Lung microvascular endothelial cell (primary cell): ENCODE data around the gene CRACR2B. TPM values are rescaled to one million over a fixed set of nuclear protein-coding genes. Genes with fewer than 3 reads are reported as not detected.
A peak's percentile ranks its signal among the peaks of the same experiment; 100 is the strongest.

Source experiments
- DNase-seq, 2 donors: peaks; one replicate each; pipeline versions ENCODE4 v3.0.0 to v3.0.0-alpha.2; 2010; ENCODE audit warnings: low read depth in 2 of 2
- total RNA-seq: library from RNA; depleted of rRNA; stranded (reverse); fragments of >200 nt; gene quantifications from 2 replicates; pipeline ENCODE4 v1.2.1, GENCODE V29; 2014

CRACR2B gene
- total RNA-seq, 1 donor from 2014 or later, result 15.9 TPM

DNA sequence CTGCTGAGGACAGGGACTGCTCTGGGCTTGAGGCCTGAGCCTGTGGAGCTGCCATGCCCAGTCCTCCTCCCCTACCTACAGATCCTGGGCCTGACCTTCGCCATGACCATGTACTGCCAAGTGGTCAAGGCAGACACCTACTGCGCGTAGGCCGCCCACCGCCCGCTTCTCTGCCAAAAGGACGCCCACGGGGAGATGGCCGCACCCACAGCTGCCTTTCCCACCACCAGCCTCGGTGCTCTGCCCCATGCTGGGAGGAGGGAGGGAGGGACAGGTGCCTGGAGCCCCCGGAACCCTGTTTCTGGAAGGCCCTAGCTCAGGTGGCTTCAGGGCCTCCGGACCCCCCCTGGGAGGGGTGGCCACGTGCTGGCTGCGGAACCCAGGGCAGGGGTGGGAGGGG is 38.8 kb downstream of the CRACR2B start:
- no peak for DNase-seq

DNA sequence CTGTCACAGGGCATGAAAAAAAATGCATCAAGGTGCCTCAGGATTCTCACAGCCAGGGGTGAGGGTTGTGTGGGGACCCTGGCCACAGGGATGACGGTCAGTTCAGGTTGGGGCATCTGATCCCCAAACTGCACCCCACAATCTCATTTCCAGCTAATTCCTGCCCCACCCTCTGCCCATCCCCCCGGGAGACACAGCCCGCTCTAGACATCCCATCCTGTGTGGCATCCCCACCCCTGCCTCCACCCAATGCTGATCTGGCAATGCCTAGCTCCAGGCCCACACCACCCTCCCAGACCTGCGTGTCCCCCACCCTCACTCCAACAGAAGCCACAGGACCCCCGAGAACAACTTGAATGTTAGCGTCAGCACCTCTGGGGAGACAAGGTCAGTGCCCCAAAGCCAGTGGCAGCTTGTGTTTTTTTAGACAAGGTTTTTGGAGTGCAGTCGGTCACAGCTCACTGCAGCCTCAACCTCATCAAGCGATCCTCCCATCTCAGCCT is 40.2 kb downstream of the CRACR2B start:
- DNase-seq, result no peak

DNA sequence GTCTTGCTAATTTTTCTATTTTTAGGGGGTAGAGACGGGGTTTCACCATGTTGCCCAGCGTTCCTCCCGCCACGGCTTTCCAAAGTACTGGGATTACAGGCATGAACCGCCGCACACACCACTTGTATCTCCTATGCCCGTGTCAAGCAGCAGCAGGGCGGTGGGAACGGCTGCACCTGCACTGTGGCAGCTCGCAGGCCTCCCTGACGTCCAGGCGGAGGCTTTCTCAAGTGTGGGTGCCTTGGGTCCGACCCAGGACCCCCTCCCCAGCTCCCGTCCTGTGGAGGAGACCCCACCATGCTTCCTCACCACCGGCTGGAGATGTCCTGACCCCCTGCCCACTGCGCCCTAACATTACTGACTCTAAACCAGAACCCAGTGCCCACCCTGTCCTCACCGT is 40.7 kb downstream of the CRACR2B start:
- no peak for DNase-seq

- DNase-seq, result no peak
Observed at GRCh38 chr11:868802-869201, 41.1 kb downstream of the CRACR2B start.

- no peak for DNase-seq
Observed at GRCh38 chr11:869399-870126, 41.8 kb downstream of the CRACR2B start.

- peak in 1 of 2 donors; percentile 24 for DNase-seq
Observed at GRCh38 chr11:870127-870413, 42.4 kb downstream of the CRACR2B start.

GRCh38 chr11:870418-870817 is 42.7 kb downstream of the CRACR2B start:
- DNase-seq, result no peak

DNA sequence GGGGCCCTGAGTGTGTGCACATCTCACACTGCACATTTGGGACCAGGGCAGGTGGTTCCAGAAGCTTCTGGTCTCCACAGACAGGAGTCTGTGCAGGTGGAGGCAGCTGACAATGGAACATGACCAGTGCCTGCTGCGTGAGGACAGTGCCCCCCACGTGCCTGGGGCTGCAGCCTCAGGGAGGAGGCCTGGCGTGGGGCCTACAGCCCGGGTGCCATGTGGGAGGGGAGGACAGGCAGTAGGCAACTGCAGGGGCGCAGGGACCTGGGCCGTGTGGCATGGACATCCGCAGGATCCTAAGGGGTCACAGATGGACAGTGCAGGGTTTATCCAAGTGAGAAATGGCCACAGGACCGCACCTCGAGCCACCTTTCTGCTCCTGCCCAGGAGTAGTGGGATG is 43.8 kb downstream of the CRACR2B start:
- DNase-seq, result no peak

- DNase-seq, result no peak
Observed at GRCh38 chr11:872799-873198, 45.1 kb downstream of the CRACR2B start.

DNA sequence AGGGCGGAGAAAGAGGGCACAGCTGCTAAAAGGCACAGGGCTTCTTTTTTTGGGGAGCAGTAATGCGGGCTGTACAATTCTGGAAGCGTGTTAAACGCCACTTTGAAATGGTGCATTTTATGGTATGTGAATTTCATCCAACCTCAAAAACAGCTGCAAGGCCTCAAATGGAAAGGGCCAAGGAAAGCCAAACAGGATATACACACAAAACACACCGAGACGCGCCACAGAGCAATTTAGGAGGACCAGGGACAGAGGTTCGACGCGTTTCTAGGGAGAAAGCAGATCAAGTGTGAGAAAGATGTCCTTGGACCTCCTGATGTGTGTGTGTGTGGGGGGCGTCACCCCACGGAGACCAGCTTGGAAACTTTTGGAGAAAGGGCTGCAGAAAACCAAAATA is 46.0 kb downstream of the CRACR2B start:
- DNase-seq, result no peak

DNA sequence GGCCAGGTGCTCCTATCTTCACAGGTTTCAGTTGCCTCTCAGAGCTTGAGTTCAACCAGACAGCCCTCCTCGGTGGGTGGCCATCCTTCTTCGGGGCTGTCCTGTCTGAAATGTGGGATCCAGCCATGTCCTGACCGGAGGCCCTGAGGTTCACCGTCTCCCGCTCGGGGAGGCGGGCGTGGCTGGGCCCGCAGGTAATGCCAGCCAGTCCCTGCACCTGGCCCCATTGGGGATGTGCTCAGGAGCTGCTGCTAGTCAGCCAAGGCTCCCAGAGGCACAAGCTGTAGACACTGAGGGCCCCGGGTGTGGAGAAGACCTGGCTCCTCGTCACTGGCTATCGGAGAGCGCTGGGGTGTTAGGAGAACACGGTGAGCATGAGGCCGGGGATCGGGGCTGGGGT is 47.5 kb downstream of the CRACR2B start:
- DNase-seq, result no peak

GRCh38 chr11:875769-876301 is 48.1 kb downstream of the CRACR2B start:
- DNase-seq, result no peak

- peak in 1 of 2 donors; percentile 62 for DNase-seq
Observed at GRCh38 chr11:876545-876944, 48.8 kb downstream of the CRACR2B start.

- peak in 1 of 2 donors; percentile 23 for DNase-seq
Observed at GRCh38 chr11:877565-877964, 49.8 kb downstream of the CRACR2B start.

DNA sequence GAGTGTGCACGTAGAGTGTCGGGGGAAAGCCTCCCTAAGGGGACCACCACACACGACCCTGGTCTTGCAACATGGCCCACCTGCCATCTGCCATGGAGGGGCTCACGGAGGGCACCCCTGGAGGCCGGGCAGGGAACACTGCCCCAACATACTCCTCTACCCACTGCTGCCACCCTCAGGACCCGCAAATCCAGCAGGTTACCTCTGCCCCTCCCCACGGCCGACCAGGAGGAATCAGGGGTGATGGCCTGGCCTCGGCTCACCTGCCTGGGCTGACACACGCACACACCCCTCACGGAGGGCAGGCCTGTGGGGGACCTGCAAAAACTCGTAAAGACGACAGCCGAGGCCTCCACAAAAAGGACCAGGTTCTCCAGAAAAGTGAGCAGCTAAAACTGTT is 52.7 kb downstream of the CRACR2B start:
- DNase-seq, result no peak

Other genes with a start within 250 kb of the CRACR2B start
- gene IRF7, start 212.0 kb upstream of the CRACR2B start, total RNA-seq, result 7.6 and 10.9 TPM in 2 replicates
- gene CDHR5, start 203.0 kb upstream of the CRACR2B start, total RNA-seq, result not detected in 2 replicates
- not detected in 2 replicates for gene SCT, start 200.7 kb upstream of the CRACR2B start, total RNA-seq
- not detected in 2 replicates for gene DRD4, start 190.7 kb upstream of the CRACR2B start, total RNA-seq
- gene DEAF1, start 132.7 kb upstream of the CRACR2B start, total RNA-seq, result 26.8 and 27.4 TPM in 2 replicates
- 4.8 and 8.5 TPM in 2 replicates for gene TMEM80, start 132.1 kb upstream of the CRACR2B start, total RNA-seq
- gene EPS8L2, start 121.7 kb upstream of the CRACR2B start, total RNA-seq, result 0.99 and 2.6 TPM in 2 replicates
- 86.7 and 121 TPM in 2 replicates for gene TALDO1, start 80.5 kb upstream of the CRACR2B start, total RNA-seq
- 17.0 and 21.4 TPM in 2 replicates for gene GATD1, start 50.4 kb upstream of the CRACR2B start, total RNA-seq
- under 0.01 TPM in 2 replicates for gene CEND1, start 37.8 kb upstream of the CRACR2B start, total RNA-seq
- 4.1 and 6.3 TPM in 2 replicates for gene SLC25A22, start 29.6 kb upstream of the CRACR2B start, total RNA-seq
- gene PIDD1, start 22.7 kb upstream of the CRACR2B start, total RNA-seq, result 3.7 and 4.8 TPM in 2 replicates
- gene RPLP2, start 18.0 kb upstream of the CRACR2B start, total RNA-seq, result 232 and 383 TPM in 2 replicates
- gene PNPLA2, start 9.0 kb upstream of the CRACR2B start, total RNA-seq, result 33.3 and 50.6 TPM in 2 replicates
- gene CD151, start 5.0 kb downstream of the CRACR2B start, total RNA-seq, result 460 and 726 TPM in 2 replicates
- 246 and 284 TPM in 2 replicates for gene POLR2L, start 14.6 kb downstream of the CRACR2B start, total RNA-seq
- gene TSPAN4, start 14.9 kb downstream of the CRACR2B start, total RNA-seq, result 79.8 and 182 TPM in 2 replicates
- gene CHID1, start 82.9 kb downstream of the CRACR2B start, total RNA-seq, result 28.8 and 42.3 TPM in 2 replicates
- 23.1 and 26.0 TPM in 2 replicates for gene AP2A2, start 98.0 kb downstream of the CRACR2B start, total RNA-seq
- not detected in 2 replicates for gene MUC6, start 208.8 kb downstream of the CRACR2B start, total RNA-seq
- gene MUC2, start 247.0 kb downstream of the CRACR2B start, total RNA-seq, result not detected in 2 replicates